Natural killer cell treated with Interleukin-12 subunit alpha and Interleukin-12 subunit beta and Interleukin-15 and Interleukin-18, amount 100 ng/mL, for 72 hours (primary cell): ENCODE data around the gene ADK. TPM values are rescaled to one million over a fixed set of nuclear protein-coding genes. Genes with fewer than 3 reads are reported as not detected.

Source experiments
- ATAC-seq, 2 donors: fragments of 150-1000 bp; cut with Tn5 transposase in 1 of 2; sonication (Bioruptor Pico), chemical (Tn5 transposase) in 1 of 2; 2 replicates each; pipeline ENCODE4 v1.10.0; 2021
- DNase-seq: peaks from one replicate; pipeline ENCODE4 v3.0.0; 2022; ENCODE audit warnings: low spot score
- H3K27ac Mint-ChIP-seq, 2 donors: 1 replicate in 1 of 2; 2 replicates in 1 of 2; pipeline ENCODE4 v1.8.0; 2022; ENCODE audit warnings: mixed read lengths in 2 of 2, mild to moderate bottlenecking in 1 of 2, moderate library complexity in 1 of 2
- H3K27me3 Mint-ChIP-seq, 2 donors: 1 replicate in 1 of 2; 2 replicates in 1 of 2; pipeline ENCODE4 v1.8.0; 2022; ENCODE audit warnings: mixed read lengths in 2 of 2
- H3K36me3 Mint-ChIP-seq: one replicate; pipeline ENCODE4 v1.8.0; 2022; ENCODE audit warnings: mixed read lengths
- H3K4me1 Mint-ChIP-seq, 2 donors: 1 replicate in 1 of 2; 2 replicates in 1 of 2; pipeline ENCODE4 v1.8.0; 2022; ENCODE audit warnings: low read depth in 2 of 2, mixed read lengths in 2 of 2, mild to moderate bottlenecking in 1 of 2
- H3K4me3 Mint-ChIP-seq: one replicate; pipeline ENCODE4 v1.8.0; 2022; ENCODE audit warnings: mixed read lengths
- H3K9me3 Mint-ChIP-seq: 2 replicates; pipeline ENCODE4 v1.8.0; 2022; ENCODE audit warnings: mixed read lengths
- total RNA-seq, 2 donors: library from RNA; stranded (reverse); gene quantifications; one replicate each; pipeline ENCODE4 v1.2.3, GENCODE V29; 2022

Gene ADK
- total RNA-seq, 2 donors from 2014 or later = 18.9 to 49.5 TPM

DNA sequence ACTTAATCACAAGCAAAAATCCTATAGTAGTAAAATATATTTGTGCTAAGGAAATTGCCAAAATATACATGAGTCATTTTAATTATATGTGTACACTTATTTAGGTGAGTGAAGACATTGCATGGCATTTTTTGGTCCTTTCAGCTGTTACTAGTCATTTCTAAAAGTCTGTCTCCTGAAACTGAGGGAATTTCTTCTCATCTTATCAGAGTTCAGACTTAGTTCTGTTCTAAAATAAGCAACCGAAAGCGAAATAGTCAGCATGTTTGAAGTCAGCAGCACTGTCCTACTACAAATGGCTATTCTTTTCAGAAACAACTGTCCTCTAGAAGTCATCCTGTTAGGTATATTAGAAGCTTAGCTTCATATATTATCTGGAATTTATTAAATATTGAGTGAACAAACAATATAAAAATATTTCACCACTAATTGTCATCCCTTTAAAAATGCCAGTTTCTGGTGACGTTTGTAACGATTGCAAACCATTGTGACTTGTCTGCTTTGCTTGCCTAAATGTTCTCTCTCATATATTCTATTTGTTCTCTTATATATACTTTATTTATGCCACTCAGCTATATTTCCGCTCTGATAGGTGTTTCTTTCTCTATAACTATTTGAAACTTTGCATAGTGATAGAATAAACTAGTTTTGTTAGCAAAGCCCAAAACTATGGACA is 448.0 kb downstream of the ADK start:
- no peak for DNase-seq
- no peak overlapping the region for H3K27ac Mint-ChIP-seq
- no peak overlapping the region for H3K4me3 Mint-ChIP-seq
- peaks cover 0 to 4% of the 10 kb centered on the region in 2 donors for H3K4me1 Mint-ChIP-seq
- H3K36me3 Mint-ChIP-seq = peaks cover 1% of the 10 kb centered on the region
- H3K27me3 Mint-ChIP-seq = no peaks in the 10 kb centered on the region
- H3K9me3 Mint-ChIP-seq = no peaks in the 10 kb centered on the region
- ATAC-seq = no peak

GRCh38 chr10:74599672-74600071 is 448.7 kb downstream of the ADK start:
- Mint-ChIP-seq H3K4me1 (peaks cover 0 to 4% of the 10 kb centered on the region in 2 donors), H3K27me3 (no peaks in the 10 kb centered on the region), H3K36me3 (peaks cover 8% of the 10 kb centered on the region), H3K4me3 (no peak overlapping the region), H3K27ac (no peak overlapping the region), H3K9me3 (no peaks in the 10 kb centered on the region)
- no peak for DNase-seq
- ATAC-seq = no peak

- Mint-ChIP-seq H3K27ac (no peak overlapping the region), H3K4me3 (no peak overlapping the region), H3K36me3 (peaks cover 13% of the 10 kb centered on the region), H3K27me3 (no peaks in the 10 kb centered on the region), H3K4me1 (peaks cover 0 to 4% of the 10 kb centered on the region in 2 donors), H3K9me3 (no peaks in the 10 kb centered on the region)
- ATAC-seq = no peak
- DNase-seq = no peak
Observed at GRCh38 chr10:74600170-74600569, 449.1 kb downstream of the ADK start.

GRCh38 chr10:74602576-74602975 is 451.6 kb downstream of the ADK start:
- peaks cover 0 to 3% of the 10 kb centered on the region in 2 donors for H3K4me1 Mint-ChIP-seq
- H3K9me3 Mint-ChIP-seq = no peaks in the 10 kb centered on the region
- no peak overlapping the region for H3K27ac Mint-ChIP-seq
- no peak for ATAC-seq
- no peaks in the 10 kb centered on the region for H3K27me3 Mint-ChIP-seq
- H3K4me3 Mint-ChIP-seq = no peak overlapping the region
- no peak for DNase-seq
- peaks cover 13% of the 10 kb centered on the region for H3K36me3 Mint-ChIP-seq

DNA sequence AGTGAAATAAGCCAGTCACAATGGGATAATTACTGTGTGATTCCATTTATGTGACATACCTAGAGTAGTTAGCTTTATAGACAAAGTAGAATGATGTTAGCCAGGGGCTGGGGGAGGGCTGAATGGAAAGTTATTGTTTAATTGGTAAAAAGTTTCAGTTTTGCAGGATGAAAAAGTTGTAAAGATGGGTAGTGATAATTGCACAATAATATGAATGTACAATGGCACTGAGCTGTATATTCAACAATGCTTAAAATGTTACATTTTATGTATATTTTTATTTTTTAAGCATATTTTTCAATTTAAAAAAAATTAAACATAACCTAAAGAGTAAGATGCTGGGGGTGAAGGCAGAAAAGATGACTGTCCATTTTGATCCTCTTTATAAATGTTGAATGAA is 459.3 kb downstream of the ADK start:
- Mint-ChIP-seq H3K36me3 (no peaks in the 10 kb centered on the region), H3K9me3 (no peaks in the 10 kb centered on the region), H3K4me1 (peaks cover 0 to 5% of the 10 kb centered on the region in 2 donors), H3K4me3 (no peak overlapping the region), H3K27ac (no peak overlapping the region), H3K27me3 (no peaks in the 10 kb centered on the region)
- no peak for DNase-seq
- ATAC-seq = no peak

DNA sequence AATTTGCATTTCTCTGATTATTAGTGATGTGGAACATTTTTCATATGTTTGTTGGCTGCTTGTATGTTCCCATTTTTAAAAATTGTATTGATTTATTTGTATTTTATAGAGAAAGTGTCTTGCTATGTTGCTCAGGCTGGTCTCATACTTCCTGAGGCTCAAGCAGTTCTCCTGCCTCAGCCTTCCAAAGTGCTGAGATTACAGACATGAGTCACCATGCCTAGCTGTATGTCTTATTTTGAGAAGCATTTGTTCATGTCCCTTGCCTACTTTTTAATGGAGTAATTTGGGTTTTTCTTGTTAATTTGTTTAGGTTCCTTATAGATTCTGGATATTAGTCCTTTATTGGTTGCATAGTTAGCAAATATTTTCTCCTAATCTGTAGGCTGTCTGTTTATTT is 461.2 kb downstream of the ADK start:
- no peak for ATAC-seq
- no peak for DNase-seq
- no peak overlapping the region for H3K4me3 Mint-ChIP-seq
- H3K36me3 Mint-ChIP-seq = no peaks in the 10 kb centered on the region
- peaks cover 0 to 2% of the 10 kb centered on the region in 2 donors for H3K4me1 Mint-ChIP-seq
- H3K9me3 Mint-ChIP-seq = no peaks in the 10 kb centered on the region
- H3K27me3 Mint-ChIP-seq = no peaks in the 10 kb centered on the region
- H3K27ac Mint-ChIP-seq = no peak overlapping the region

DNA sequence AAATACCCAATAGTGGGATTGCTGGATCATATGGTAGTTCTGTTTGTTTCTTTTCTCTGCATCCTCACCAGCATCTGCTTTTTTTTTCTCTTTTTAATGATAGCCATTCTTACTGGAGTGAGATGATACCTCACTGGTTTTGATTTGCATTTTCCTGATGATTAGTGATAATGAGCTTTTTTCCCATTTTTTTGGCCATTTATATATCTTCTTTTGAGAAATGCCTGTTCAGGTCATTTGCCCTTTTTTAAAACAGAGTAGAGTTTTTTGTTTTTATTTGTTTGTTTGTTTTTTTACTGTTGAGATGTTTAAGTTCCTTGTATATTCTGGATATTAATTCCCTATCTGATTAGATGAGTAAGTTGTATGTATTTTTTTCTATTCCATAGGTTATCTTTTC is 469.6 kb downstream of the ADK start:
- Mint-ChIP-seq H3K9me3 (peaks cover 3% of the 10 kb centered on the region), H3K27ac (no peak overlapping the region), H3K4me3 (no peak overlapping the region), H3K4me1 (no peaks in the 10 kb centered on the region), H3K36me3 (peaks cover 24% of the 10 kb centered on the region), H3K27me3 (no peaks in the 10 kb centered on the region)
- no peak for ATAC-seq
- DNase-seq = no peak

DNA sequence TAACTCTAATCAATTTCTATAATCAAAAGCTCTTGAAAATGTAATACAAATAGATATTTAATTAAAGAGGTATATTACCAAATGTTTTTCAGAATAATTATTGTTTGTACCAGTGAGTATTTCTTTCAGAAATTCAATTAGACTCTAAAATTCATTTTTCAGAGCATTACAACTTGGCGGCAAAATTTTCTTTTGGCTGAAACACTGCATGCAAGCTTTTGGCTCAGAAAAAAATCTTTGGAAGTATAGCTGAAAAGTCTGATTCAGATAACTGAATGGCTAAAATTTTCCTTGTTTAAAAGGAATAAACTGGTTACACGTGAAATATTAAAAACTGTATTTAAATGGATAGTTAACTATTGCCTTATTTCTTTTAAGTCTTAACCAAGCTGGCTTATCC is 472.8 kb downstream of the ADK start:
- no peaks in the 10 kb centered on the region for H3K27me3 Mint-ChIP-seq
- H3K4me1 Mint-ChIP-seq = no peaks in the 10 kb centered on the region
- H3K9me3 Mint-ChIP-seq = peaks cover 3% of the 10 kb centered on the region
- no peak overlapping the region for H3K4me3 Mint-ChIP-seq
- H3K36me3 Mint-ChIP-seq = peaks cover 24% of the 10 kb centered on the region
- no peak overlapping the region for H3K27ac Mint-ChIP-seq
- DNase-seq (no peak), ATAC-seq (no peak)

- no peak for DNase-seq
- no peak overlapping the region for H3K4me3 Mint-ChIP-seq
- peaks cover 3% of the 10 kb centered on the region for H3K9me3 Mint-ChIP-seq
- H3K4me1 Mint-ChIP-seq = no peaks in the 10 kb centered on the region
- H3K27me3 Mint-ChIP-seq = no peaks in the 10 kb centered on the region
- no peak overlapping the region for H3K27ac Mint-ChIP-seq
- H3K36me3 Mint-ChIP-seq = peaks cover 24% of the 10 kb centered on the region
- ATAC-seq = no peak
Observed at GRCh38 chr10:74624501-74624900, 473.5 kb downstream of the ADK start.

DNA sequence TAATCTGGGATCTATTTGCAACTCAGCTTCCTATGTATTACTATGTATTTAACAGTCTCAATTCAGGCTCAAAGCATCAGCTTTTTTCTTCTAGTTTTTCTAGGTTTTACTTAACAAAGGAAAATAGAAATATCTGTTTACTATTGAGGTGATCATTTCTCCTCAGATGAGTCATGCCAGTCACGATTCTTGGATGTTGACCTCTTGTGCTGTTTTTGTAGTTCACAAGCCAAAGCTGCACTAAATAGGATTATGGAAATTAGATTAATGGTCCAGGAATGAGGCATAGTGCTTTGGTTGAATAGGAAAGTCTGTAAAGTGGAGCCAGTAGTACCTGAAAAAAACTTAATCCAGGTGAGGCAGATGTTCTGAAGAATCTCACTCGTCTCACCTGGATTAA is 477.1 kb downstream of the ADK start:
- no peaks in the 10 kb centered on the region for H3K9me3 Mint-ChIP-seq
- no peaks in the 10 kb centered on the region for H3K36me3 Mint-ChIP-seq
- H3K27me3 Mint-ChIP-seq = no peaks in the 10 kb centered on the region
- no peak for DNase-seq
- no peak for ATAC-seq
- H3K27ac Mint-ChIP-seq = no peak overlapping the region
- H3K4me1 Mint-ChIP-seq = no peaks in the 10 kb centered on the region
- no peak overlapping the region for H3K4me3 Mint-ChIP-seq

DNA sequence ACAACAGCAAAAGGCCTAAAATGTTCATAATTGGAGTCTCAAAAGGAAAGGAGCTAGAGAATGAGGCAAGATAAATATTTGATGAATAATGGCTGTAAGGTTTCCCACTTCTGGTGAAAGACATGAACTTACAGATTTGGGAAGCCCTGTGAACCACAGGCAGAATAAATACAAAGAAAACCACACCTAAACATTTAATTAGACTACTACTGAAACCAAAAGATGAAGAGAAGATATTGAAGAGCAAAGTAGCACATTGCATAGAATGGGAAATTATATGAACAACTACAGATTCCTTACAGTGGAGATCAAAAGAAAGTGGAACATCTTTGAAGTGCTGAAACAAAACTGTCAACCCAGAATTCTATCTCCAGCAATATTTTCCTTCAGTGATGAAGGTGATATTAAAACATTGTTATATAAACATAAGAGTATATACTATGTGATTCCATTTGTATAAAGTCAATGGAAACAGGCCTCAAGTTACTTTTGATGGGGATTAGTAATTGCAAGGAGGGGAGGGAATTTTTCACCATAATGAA is 484.0 kb downstream of the ADK start:
- Mint-ChIP-seq H3K9me3 (peaks cover 4% of the 10 kb centered on the region), H3K4me3 (no peak overlapping the region), H3K36me3 (peaks cover 14% of the 10 kb centered on the region), H3K4me1 (no peaks in the 10 kb centered on the region), H3K27ac (no peak overlapping the region), H3K27me3 (no peaks in the 10 kb centered on the region)
- ATAC-seq (no peak), DNase-seq (no peak)

- Mint-ChIP-seq H3K27ac (no peak overlapping the region), H3K9me3 (peaks cover 4% of the 10 kb centered on the region), H3K36me3 (peaks cover 14% of the 10 kb centered on the region), H3K4me1 (no peaks in the 10 kb centered on the region), H3K4me3 (no peak overlapping the region), H3K27me3 (no peaks in the 10 kb centered on the region)
- ATAC-seq (no peak), DNase-seq (no peak)
Observed at GRCh38 chr10:74635655-74636054, 484.6 kb downstream of the ADK start.

- H3K4me1 Mint-ChIP-seq = no peaks in the 10 kb centered on the region
- H3K36me3 Mint-ChIP-seq = peaks cover 14% of the 10 kb centered on the region
- H3K27me3 Mint-ChIP-seq = no peaks in the 10 kb centered on the region
- H3K9me3 Mint-ChIP-seq = peaks cover 4% of the 10 kb centered on the region
- no peak for DNase-seq
- H3K27ac Mint-ChIP-seq = no peak overlapping the region
- ATAC-seq = no peak
- H3K4me3 Mint-ChIP-seq = no peak overlapping the region
Observed at GRCh38 chr10:74637685-74638084, 486.7 kb downstream of the ADK start.

DNA sequence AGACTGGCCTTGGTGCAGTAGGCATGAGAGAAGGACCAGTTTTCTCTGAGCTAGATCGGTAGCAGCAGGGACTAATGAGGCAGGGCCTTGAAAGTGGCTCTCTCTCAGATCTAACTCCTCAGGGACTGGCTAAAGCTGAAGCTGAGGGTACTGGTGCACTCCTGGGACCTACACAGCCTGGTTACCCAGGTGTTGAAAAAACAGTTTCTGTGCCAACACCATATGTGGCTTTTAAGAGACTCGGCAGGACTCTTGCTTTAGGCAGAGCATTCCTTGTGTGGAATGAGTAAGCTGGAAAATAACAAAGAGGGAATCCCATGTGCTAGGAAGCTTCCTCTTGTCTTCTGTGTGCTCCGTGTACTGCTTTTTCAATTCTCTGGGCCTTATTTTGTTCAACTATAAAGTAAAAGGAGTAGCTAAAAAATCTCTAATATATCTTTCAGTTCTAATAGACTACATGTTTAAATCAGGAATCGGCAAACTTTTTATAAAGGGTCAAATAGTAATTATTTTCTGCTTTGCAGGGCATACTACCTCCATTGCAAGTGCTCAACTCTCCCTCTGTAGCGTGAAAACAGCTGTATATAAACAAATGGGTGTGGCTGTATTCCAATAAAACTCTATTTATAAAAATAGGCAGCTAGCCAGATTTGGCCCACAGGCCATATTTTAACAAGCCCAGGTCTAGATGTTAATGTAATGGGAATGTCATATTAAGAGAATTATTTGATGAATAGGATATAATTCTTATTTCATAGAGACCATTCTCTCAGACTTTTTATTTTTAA is 489.3 kb downstream of the ADK start:
- Mint-ChIP-seq H3K36me3 (peaks cover 11% of the 10 kb centered on the region), H3K27ac (no peak overlapping the region), H3K4me3 (no peak overlapping the region), H3K27me3 (no peaks in the 10 kb centered on the region), H3K9me3 (peaks cover 3% of the 10 kb centered on the region), H3K4me1 (no peaks in the 10 kb centered on the region)
- DNase-seq (no peak), ATAC-seq (no peak)
